Sigmoid colon (tissue), 4 donors: Measurements from ENCODE around the gene IRGC.

ENCODE experiments used
- EP300 ChIP-seq, 4 donors: sonication (generic); formaldehyde crosslinking; IDR thresholded peaks; one replicate each; pipeline ENCODE4 v1.6.1; 2017; ENCODE audit warnings: antibody characterized with exemption in 4 of 4
- POLR2A ChIP-seq, 2 donors: fragments of 450-650 bp; IDR thresholded peaks; one replicate each; pipeline ENCODE4 v1.6.1; 2016; ENCODE audit warnings: antibody characterized with exemption in 2 of 2, mild to moderate bottlenecking in 2 of 2, moderate library complexity in 2 of 2
- POLR2AphosphoS5 ChIP-seq, 4 donors: sonication (generic); formaldehyde crosslinking; IDR thresholded peaks; one replicate each; pipeline ENCODE4 v1.6.1; 2017; ENCODE audit warnings: antibody characterized with exemption in 4 of 4
- TF ChIP-seq, protein P1 (sequence below), 4 experiments: fragments of 450-650 bp in 3 of 4; fragments of 200-600 bp in 1 of 4; IDR thresholded peaks; one replicate each; pipeline ENCODE4 v1.5.1; 2016 to 2019; ENCODE audit warnings: antibody characterized with exemption in 4 of 4, mild to moderate bottlenecking in 3 of 4, moderate library complexity in 2 of 4

DNA sequence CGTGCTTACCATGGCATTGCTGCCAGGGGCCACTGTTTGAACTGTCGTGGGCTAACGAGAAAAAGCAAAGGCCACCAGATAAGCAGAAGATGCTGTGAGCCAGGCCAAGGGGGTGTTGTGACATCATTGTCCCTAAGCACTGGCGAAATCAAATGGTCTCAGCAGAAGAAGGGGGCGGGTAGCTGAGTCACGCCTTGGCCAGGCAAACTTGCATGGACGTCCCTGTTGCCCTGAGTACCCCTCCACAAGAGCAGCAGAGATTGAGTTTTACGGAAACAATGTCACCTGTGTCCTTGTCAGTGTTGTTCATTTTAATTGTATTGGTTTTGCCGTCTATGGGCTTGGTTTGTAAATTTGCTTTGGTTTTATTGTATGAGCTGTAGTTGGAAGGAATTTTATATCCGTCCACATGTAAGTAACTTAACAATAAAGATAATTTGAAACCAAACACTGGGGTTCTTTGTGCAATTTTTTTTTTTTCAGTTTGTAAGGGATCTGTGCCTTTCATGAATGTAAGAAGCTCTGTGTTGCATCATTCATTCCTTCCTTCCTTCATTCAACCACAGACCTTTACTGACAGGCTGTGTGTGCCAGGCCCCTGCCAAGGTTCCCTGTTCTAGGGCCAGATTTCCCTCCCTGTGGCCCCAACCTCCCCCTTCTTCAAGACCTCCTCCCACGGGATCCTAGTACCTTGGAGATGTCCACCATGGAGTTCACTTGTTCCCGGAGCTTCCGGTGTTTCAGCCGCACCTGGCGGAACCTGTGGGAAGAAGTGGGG lies 52.6 kb downstream of the IRGC start:
- TF ChIP-seq POLR2AphosphoS5 (IDR thresholded peaks at IDR 0.05) = no peak
- TF ChIP-seq, protein P1, sequence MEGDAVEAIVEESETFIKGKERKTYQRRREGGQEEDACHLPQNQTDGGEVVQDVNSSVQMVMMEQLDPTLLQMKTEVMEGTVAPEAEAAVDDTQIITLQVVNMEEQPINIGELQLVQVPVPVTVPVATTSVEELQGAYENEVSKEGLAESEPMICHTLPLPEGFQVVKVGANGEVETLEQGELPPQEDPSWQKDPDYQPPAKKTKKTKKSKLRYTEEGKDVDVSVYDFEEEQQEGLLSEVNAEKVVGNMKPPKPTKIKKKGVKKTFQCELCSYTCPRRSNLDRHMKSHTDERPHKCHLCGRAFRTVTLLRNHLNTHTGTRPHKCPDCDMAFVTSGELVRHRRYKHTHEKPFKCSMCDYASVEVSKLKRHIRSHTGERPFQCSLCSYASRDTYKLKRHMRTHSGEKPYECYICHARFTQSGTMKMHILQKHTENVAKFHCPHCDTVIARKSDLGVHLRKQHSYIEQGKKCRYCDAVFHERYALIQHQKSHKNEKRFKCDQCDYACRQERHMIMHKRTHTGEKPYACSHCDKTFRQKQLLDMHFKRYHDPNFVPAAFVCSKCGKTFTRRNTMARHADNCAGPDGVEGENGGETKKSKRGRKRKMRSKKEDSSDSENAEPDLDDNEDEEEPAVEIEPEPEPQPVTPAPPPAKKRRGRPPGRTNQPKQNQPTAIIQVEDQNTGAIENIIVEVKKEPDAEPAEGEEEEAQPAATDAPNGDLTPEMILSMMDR (IDR thresholded peaks at IDR 0.05) = no peak
- TF ChIP-seq POLR2A (IDR thresholded peaks at IDR 0.05) = no peak
- no peak for TF ChIP-seq EP300 (IDR thresholded peaks at IDR 0.05)
